IPS-11a (cell line): ENCODE measurements around the gene PTPRR.

ENCODE experiments used
- H3K4me3 ChIP-seq: one replicate; pipeline ENCODE4 v1.5.1; 2013; ENCODE audit warnings: low read depth, low read length, control low read depth

PTPRR gene

GRCh38 chr12:70806043-70806442 is 114.5 kb downstream of the PTPRR start:
- no peak overlapping the region for H3K4me3 ChIP-seq

GRCh38 chr12:70798016-70798783 is 122.3 kb downstream of the PTPRR start:
- no peak overlapping the region for H3K4me3 ChIP-seq

DNA sequence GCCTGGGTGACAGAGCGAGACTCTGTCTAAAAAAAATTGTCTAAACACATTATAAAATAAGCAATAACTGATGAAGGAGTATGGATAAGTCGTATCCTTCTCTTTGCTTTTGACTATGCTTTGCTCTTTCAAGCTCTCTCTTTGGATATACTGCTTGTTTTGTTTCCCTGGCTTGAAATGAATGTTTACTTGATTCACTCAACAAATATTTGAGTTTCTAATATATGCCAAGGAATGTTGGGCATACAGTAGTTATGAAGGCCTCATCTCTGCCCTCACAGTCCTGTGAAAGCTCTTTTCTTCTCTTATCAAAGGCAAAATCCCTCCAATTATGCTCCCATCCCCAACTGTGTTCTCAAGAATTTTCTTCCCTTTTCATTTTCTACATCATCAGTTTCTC is 123.5 kb downstream of the PTPRR start:
- H3K4me3 ChIP-seq = no peak overlapping the region

- H3K4me3 ChIP-seq = no peak overlapping the region
These were observed 124.9 kb downstream of the PTPRR start for GRCh38 chr12:70795608-70796007.

DNA sequence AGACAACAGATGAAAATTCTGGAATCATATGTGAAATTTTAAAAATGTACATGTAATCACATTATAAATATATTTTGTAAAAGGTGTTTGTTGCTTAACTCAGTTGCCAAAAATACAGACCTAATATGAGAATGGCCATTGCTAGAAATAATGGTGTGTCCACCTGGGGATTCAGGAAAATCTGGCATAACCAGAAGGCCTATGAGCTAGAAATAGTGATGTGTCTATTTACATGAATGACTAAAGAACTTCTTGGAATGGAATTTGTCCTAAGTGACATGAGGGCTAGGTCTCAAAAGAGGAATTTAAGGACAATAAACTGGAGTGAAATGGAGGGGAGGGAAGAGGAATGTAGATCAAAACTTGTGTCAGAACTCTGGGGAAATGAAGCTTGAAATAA is 126.4 kb downstream of the PTPRR start:
- H3K4me3 ChIP-seq = no peak overlapping the region

DNA sequence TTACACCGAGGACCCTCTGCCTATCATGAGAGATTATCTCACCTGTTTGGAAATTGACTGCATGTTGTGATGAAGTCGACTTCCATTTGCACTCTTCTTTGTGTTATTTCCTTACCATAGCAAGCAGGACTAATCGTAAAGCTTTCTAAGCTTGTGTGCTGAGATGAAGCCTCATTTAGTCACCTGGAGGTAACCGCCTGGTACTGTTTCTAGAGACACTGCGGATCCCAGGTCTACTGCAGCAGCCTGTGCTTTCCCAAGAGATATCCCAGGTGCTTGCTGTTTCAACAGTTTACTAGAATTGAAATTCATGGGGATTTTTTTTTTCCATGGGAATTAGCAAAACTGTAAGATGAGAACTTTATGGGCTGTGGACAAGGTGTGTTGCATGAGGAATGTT is 131.8 kb downstream of the PTPRR start:
- H3K4me3 ChIP-seq = no peak overlapping the region

DNA sequence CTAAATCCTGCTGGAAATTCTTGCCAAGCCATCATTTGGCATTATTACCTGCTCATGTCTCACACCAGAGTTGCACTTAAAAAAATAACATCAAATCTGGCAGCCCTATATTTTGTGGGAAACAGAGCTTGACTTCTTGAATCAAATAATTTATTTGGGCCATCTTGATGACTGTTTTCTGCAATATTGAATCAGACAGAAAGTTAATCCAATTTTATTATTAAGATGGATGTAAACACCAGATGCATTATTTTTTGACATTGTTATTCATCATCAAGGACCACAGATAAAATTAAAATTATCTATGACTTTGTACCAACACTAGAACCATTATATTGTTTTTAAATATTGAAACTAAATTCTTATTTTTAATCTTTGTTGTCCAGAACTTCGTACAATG is 132.9 kb downstream of the PTPRR start:
- H3K4me3 ChIP-seq = no peak overlapping the region

DNA sequence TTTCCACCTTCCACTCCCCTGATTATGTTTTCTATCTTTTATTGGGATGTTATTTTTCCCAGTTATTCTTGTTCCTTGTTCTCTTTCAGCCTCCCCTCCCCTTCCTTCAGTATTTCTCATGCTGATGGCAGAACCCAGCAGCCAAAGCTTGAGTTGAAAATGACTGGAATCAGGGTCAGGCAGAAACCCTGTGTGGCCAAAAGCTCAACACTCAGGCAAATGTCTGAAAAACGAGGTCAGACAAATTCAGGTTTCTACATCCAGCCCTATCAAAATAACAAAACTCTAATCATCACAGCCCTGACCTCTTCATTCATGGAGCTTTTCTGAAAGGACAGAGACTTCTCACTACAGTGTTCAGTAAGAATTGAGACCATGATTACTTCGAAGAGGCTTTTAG is 134.6 kb downstream of the PTPRR start:
- H3K4me3 ChIP-seq = no peak overlapping the region

DNA sequence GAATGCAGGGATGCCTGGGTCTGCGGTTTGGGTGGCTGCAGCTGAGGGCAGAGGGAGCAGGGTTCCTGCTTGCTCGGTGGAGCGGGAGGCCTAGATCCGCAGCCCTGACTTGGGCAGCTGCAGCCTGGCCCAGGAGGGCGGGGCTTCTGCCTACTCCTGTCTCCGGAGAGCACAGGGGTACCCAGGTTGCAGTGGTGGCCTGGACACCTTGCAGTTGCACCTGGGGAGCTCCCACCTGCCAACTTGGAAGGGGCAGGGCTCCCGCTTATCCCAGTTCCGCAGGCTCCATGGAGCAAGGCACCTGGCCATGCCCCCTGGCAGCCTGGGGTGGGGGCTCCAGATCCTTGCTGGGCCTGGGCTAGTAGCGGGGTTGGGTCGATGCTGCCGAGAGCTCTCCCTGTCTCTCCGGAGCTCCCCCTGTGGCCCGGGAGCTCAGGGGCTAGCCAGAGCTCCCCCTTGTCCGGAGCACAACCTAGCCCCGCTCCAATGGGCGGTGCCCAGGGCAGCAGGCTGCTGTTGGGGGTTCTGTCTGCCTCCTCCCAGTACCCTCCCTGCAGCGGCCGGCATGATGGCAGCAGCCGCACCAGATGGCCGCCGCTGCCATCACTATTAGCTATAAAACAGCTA is 136.4 kb downstream of the PTPRR start:
- H3K4me3 ChIP-seq = no peak overlapping the region

DNA sequence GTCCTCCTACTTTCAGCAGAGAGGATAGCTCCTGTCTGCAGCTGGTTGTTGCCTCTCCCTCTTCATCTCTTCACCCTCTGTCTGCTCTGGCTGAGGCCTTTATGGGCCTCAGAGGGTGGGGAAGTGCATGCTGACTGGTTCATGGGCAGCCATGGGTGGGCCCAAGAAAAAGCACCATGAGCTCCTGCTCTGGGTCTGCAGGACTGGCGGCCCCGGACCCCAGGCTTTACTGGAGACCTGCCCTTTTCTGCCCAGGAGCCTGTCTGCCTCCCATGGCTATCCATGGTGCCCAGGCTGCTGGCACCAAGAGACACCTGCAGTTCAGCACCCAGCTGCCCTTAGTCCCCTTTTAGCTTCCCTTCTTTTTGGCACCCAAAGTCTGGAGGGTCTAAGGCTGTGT is 137.1 kb downstream of the PTPRR start:
- H3K4me3 ChIP-seq = no peak overlapping the region

GRCh38 chr12:70779250-70779649 is 141.3 kb downstream of the PTPRR start:
- no peak overlapping the region for H3K4me3 ChIP-seq

DNA sequence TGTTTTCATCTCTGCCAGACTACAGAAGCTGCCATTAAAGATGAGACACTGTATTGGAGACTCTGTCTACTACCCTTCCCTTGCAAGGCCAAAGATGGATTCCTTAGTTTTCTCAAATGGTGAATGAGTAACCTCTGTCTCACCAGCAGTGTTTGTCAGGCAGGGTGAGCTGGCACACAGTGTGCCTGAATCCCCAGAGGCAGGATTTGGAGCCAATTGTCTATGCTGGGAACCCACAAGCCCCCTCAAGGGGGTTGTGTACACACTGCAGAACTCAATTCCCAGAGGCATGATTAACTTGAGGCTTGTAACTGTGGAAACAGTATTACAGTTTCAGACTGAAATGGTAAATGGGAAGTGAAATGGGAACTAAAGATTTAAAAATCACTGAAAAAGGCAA is 146.5 kb downstream of the PTPRR start:
- no peak overlapping the region for H3K4me3 ChIP-seq

DNA sequence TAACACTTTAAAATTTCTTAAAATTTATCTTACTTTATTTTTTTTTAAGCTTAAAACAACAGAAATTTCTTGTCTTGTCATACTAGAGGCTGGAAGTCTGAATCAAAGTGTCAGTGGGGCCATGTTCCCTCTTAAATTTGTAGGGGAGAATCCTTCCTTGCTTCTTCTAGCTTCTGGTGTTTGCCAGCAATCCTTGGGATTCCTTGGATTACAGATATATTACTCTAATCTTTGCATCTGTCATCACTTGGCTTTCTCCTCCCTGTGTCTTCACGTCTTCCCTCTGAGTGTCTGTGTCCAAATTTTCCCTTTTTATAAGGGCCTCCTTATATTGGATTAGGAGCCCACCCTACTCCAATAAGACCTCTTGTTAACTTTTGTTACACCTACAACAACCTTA is 147.7 kb downstream of the PTPRR start:
- no peak overlapping the region for H3K4me3 ChIP-seq

- no peak overlapping the region for H3K4me3 ChIP-seq
These were observed 149.0 kb downstream of the PTPRR start for GRCh38 chr12:70771581-70771980.

DNA sequence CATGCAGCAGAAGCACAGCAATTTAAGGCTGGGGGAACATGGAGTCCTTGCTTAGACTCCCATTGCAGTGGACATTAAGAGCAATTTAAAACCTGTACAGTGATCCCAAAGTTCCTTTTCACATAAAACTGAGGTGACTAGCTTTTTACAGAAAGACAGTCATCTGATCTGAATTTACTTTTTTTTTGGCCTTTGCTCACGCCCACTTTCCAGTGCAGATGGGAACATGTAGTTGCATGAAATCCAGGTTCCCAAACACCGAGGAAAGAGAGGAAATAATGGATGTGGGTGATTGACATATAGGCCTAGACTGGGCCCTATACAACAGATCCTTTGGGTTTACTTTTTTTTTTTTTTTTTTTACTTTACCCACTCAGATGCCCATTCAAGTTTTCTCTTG is 156.9 kb downstream of the PTPRR start:
- no peak overlapping the region for H3K4me3 ChIP-seq

DNA sequence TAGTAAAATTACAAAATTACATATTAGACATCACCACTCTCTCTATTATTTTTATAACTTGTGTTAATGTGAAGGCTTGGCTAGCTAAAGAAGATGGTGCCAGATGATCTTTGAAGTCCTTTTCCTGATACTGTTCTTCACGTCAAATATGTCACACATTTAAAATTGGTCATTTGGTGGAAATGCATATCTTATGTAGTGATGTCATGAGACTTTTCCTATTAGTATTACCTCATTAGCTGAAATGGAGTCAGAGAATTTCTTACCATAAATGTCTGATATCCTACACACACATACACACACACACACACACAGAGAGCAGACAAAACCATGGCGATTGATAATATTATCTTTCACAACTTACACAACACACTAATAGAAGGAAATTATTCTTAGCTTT is 158.5 kb downstream of the PTPRR start:
- H3K4me3 ChIP-seq = no peak overlapping the region

- H3K4me3 ChIP-seq = no peak overlapping the region
These were observed 161.2 kb downstream of the PTPRR start for GRCh38 chr12:70759161-70759918.

DNA sequence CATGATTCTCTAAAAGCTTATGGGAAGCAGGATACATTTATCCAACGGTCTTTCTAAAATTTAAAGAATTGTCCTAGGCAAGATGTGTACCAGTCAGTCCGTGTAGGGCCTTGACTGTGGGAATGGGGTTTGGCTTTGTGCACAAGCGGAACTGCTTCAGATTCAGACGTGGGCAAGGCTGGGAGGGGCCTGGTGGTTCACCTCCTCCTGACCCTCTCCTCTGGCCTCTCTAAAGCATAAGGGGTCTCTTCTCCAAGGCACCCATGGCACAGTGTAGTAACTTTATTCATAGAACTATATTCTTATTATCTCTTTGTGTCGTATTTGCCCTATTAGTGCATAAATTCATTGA is 162.1 kb downstream of the PTPRR start:
- no peak overlapping the region for H3K4me3 ChIP-seq

DNA sequence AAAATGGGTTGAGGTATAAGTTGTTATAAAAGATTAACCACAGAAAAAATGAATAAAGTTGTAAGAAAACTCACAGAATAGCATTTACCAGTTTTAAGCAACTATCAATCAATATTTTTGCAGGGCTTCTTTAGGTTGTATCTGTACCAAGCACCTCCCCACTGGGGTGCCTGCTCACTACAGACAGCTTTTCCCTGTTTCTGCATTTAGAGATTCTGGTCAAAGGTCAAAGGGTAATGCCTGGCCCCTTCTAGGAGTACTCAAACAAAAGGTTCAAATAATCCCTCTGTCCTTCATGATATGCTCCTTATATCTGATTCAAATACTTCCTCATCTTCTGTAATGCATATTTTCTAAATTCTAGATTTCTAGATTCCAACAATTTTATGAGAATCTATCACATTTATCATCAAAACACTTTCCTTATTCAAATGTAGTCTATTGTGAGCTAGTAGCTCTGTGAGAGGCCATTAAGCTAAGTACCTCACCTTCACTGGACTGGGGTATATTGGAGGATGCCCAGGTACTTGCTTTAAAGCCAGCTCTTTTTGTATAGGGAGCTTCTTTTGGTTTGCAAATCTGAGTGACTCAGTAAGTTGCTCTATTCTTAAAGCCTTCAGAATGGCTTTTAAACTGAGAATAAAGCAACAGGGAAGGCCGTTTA is 162.6 kb downstream of the PTPRR start:
- no peak overlapping the region for H3K4me3 ChIP-seq

DNA sequence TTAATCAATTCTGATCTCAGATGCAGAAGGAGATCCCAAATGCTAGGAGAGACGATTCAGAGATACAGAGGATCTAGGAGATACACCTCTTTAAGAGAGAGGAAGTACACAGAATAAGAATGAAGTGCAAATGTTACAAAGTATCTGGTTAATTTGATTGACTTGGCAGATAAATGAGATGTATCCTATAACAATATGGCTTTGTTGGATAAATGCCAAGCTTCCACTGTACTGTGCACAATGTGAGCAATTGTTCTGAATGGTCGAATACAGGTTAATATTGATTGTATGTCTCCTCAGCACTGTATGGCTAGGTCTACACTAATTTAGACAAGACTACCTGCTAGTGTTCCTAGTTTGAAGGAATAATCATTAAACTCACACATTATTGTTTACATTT is 163.7 kb downstream of the PTPRR start:
- H3K4me3 ChIP-seq = no peak overlapping the region

GRCh38 chr12:70756118-70756517 is 164.4 kb downstream of the PTPRR start:
- no peak overlapping the region for H3K4me3 ChIP-seq

GRCh38 chr12:70754330-70754741 is 166.2 kb downstream of the PTPRR start:
- no peak overlapping the region for H3K4me3 ChIP-seq
